CD14-positive monocyte (primary cell): ENCODE measurements around the gene MED12L. TPM values are rescaled to one million over a fixed set of nuclear protein-coding genes. Genes with fewer than 3 reads are reported as not detected.

Experiments used
- DNase-seq, 3 donors: peaks; one replicate each; pipeline ENCODE4 v3.0.0-alpha.2; 2011 to 2022
- H2AFZ ChIP-seq: 2 replicates; pipeline ENCODE4 v1.6.0; 2012; ENCODE audit warnings: mild to moderate bottlenecking, low read depth, low read length, inconsistent platforms; ENCODE audit not compliant: insufficient read depth, poor library complexity, severe bottlenecking
- H3K27ac ChIP-seq, 2 donors: 1 replicate in 1 of 2; 2 replicates in 1 of 2; pipeline ENCODE4 v1.5.1; 2012 to 2013; ENCODE audit warnings: low read length in 2 of 2, control low read depth in 1 of 2, inconsistent platforms in 1 of 2, low read depth in 1 of 2, mild to moderate bottlenecking in 1 of 2
- H3K27me3 ChIP-seq, 2 donors: one replicate each; pipeline versions ENCODE4 v1.6.0 to v1.6.1; 2011 to 2013; ENCODE audit warnings: low read length in 2 of 2; ENCODE audit not compliant: control insufficient read depth in 2 of 2, insufficient read depth in 2 of 2
- H3K36me3 ChIP-seq, 2 donors: replicated peaks in 1 of 2; 1 replicate in 1 of 2; 2 replicates in 1 of 2; pipeline versions ENCODE4 v1.5.1 to v1.6.1; 2012 to 2013; ENCODE audit warnings: low read length in 2 of 2, control low read depth in 1 of 2, inconsistent platforms in 1 of 2, mild to moderate bottlenecking in 1 of 2; ENCODE audit not compliant: insufficient read depth in 2 of 2, control insufficient read depth in 1 of 2
- H3K4me1 ChIP-seq, 2 donors: 1 replicate in 1 of 2; 2 replicates in 1 of 2; pipeline versions ENCODE4 v1.5.1 to v1.6.1; 2012 to 2013; ENCODE audit warnings: low read length in 2 of 2, control low read depth in 1 of 2, inconsistent platforms in 1 of 2, mild to moderate bottlenecking in 1 of 2, moderate library complexity in 1 of 2; ENCODE audit not compliant: insufficient read depth in 2 of 2, control insufficient read depth in 1 of 2
- H3K4me2 ChIP-seq: replicated peaks from 2 replicates; pipeline ENCODE3; 2012; ENCODE audit warnings: low read length, moderate library complexity, mild to moderate bottlenecking; ENCODE audit not compliant: poor library complexity, severe bottlenecking; ENCODE audit errors: extremely low read depth
- H3K4me3 ChIP-seq, 3 experiments: fragments of 200-600 bp in 1 of 3; sonication (generic) in 1 of 3; replicated peaks in 1 of 3; 1 replicate in 2 of 3; 2 replicates in 1 of 3; pipeline ENCODE4 v1.5.1; 2011 to 2013; ENCODE audit warnings: low read length in 3 of 3, mild to moderate bottlenecking in 3 of 3, control low read depth in 2 of 3, low read depth in 2 of 3, inconsistent platforms in 1 of 3, moderate library complexity in 1 of 3
- H3K79me2 ChIP-seq: 2 replicates; pipeline ENCODE4 v1.6.0; 2012; ENCODE audit warnings: mild to moderate bottlenecking, control low read depth, inconsistent platforms, low read length, moderate library complexity; ENCODE audit not compliant: insufficient read depth
- H3K9ac ChIP-seq: 2 replicates; pipeline ENCODE4 v1.6.0; 2017; ENCODE audit warnings: low read length, mild to moderate bottlenecking; ENCODE audit not compliant: insufficient read depth, poor library complexity, severe bottlenecking
- H3K9me3 ChIP-seq, 2 donors: replicated peaks in 1 of 2; 1 replicate in 1 of 2; 2 replicates in 1 of 2; pipeline versions ENCODE4 v1.5.1 to v1.6.1; 2012 to 2013; ENCODE audit warnings: low read length in 2 of 2, control low read depth in 1 of 2; ENCODE audit not compliant: control insufficient read depth in 1 of 2, insufficient read depth in 1 of 2
- H4K20me1 ChIP-seq: 2 replicates; pipeline ENCODE4 v1.6.0; 2012; ENCODE audit warnings: mild to moderate bottlenecking, low read length, control low read depth, moderate library complexity; ENCODE audit not compliant: insufficient read depth
- H3K27ac Mint-ChIP-seq, 7 donors: one replicate each; pipeline ENCODE4 v1.8.0; 2020; ENCODE audit warnings: mild to moderate bottlenecking in 7 of 7, mixed read lengths in 7 of 7, moderate library complexity in 6 of 7, inconsistent platforms in 2 of 7
- H3K27me3 Mint-ChIP-seq, 3 donors: one replicate each; pipeline ENCODE4 v1.8.0; 2021 to 2022; ENCODE audit warnings: low read depth in 3 of 3, mild to moderate bottlenecking in 3 of 3, mixed read lengths in 3 of 3, moderate library complexity in 3 of 3, inconsistent platforms in 1 of 3
- H3K36me3 Mint-ChIP-seq, 2 donors: one replicate each; pipeline ENCODE4 v1.8.0; 2020; ENCODE audit warnings: mixed read lengths in 2 of 2, inconsistent platforms in 1 of 2, mild to moderate bottlenecking in 1 of 2
- H3K4me1 Mint-ChIP-seq: one replicate; pipeline ENCODE4 v1.8.0; 2020; ENCODE audit warnings: mild to moderate bottlenecking, mixed read lengths
- H3K4me3 Mint-ChIP-seq, 2 donors: one replicate each; pipeline ENCODE4 v1.8.0; 2020; ENCODE audit warnings: mild to moderate bottlenecking in 2 of 2, mixed read lengths in 2 of 2, moderate library complexity in 1 of 2
- H3K9me3 Mint-ChIP-seq, 7 donors: one replicate each; pipeline ENCODE4 v1.8.0; 2020 to 2022; ENCODE audit warnings: mixed read lengths in 7 of 7, mild to moderate bottlenecking in 6 of 7, moderate library complexity in 6 of 7, inconsistent platforms in 2 of 7
- WGBS: methylation state at CpG from one replicate; pipeline ENCODE4 v1.1.5; 2013; ENCODE audit warnings: missing lambda C conversion rate; ENCODE audit not compliant: insufficient coverage; 5-methylcytosine and 5-hydroxymethylcytosine counted together
- intact Hi-C, 2 donors: fragments of 100-400 bp; cut with micrococcal nuclease; formaldehyde crosslinking; loops; one replicate each; pipeline versions ENCODE4 v1.15.0 to v1.15.1; 2023
- polyA plus RNA-seq, 3 donors: library from polyadenylated mRNA; depleted of rRNA in 1 of 3; unstranded in 2 of 3; stranded (reverse) in 1 of 3; fragments of 300-500 nt in 2 of 3; fragments of >200 nt in 1 of 3; fragmentation: Illumina TruSeq in 2 of 3; gene quantifications; 1 replicate in 2 of 3; 2 replicates in 1 of 3; pipeline ENCODE4 v1.2.3, GENCODE V29; 2012 to 2021
- TF ChIP-seq, protein P1 (sequence below): fragments of 200-600 bp; IDR thresholded peaks from one replicate; pipeline ENCODE4 v1.8.0; 2022; ENCODE audit warnings: antibody characterized with exemption, mild to moderate bottlenecking

Gene MED12L
- polyA plus RNA-seq, 3 donors = 0.12 to 0.29 TPM; not detected in 1

DNA sequence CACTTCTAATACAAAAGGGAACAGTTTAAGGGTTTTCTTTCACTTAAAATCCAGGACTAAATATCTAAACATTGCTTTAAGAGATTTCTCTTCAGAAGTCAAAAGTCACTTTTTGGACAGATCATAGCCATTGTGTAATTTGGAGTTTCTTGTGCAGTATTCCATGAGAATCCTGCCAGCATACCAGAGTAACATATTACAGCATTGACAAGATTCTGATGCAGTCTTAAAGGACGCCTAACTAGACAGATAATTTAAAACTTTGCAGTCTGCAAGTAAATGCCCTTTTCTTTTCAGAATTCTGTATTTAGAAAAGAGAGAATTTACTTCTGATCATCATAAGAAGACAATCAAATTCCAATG is 392.9 kb downstream of the MED12L start:
- H3K9me3 Mint-ChIP-seq = peaks cover 7 to 18% (median 13%) of the 10 kb centered on the region in 7 donors
- DNase-seq = no peak
- Histone ChIP-seq H3K27ac (no peak overlapping the region), H4K20me1 (no peaks in the 10 kb centered on the region), H3K4me2 (no peak overlapping the region), H3K9me3 (peaks cover 4% of the 10 kb centered on the region in 2 donors), H3K27me3 (no peaks in the 10 kb centered on the region), H2AFZ (no peak overlapping the region), H3K9ac (no peak overlapping the region), H3K36me3 (no peaks in the 10 kb centered on the region), H3K79me2 (no peaks in the 10 kb centered on the region), H3K4me3 (no peak overlapping the region), H3K4me1 (no peaks in the 10 kb centered on the region)
- WGBS = no CpG with 5 or more reads among the region's 1 CpG
- TF ChIP-seq, protein P1, sequence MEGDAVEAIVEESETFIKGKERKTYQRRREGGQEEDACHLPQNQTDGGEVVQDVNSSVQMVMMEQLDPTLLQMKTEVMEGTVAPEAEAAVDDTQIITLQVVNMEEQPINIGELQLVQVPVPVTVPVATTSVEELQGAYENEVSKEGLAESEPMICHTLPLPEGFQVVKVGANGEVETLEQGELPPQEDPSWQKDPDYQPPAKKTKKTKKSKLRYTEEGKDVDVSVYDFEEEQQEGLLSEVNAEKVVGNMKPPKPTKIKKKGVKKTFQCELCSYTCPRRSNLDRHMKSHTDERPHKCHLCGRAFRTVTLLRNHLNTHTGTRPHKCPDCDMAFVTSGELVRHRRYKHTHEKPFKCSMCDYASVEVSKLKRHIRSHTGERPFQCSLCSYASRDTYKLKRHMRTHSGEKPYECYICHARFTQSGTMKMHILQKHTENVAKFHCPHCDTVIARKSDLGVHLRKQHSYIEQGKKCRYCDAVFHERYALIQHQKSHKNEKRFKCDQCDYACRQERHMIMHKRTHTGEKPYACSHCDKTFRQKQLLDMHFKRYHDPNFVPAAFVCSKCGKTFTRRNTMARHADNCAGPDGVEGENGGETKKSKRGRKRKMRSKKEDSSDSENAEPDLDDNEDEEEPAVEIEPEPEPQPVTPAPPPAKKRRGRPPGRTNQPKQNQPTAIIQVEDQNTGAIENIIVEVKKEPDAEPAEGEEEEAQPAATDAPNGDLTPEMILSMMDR = no peak
- peaks cover 0 to 3% of the 10 kb centered on the region in 2 donors for H3K36me3 Mint-ChIP-seq
- peaks cover 0 to 2% (median 0%) of the 10 kb centered on the region in 3 donors for H3K27me3 Mint-ChIP-seq
- H3K27ac Mint-ChIP-seq = no peak overlapping the region
- H3K4me3 Mint-ChIP-seq = no peak overlapping the region
- no peaks in the 10 kb centered on the region for H3K4me1 Mint-ChIP-seq
- intact Hi-C loops = no loop called here

DNA sequence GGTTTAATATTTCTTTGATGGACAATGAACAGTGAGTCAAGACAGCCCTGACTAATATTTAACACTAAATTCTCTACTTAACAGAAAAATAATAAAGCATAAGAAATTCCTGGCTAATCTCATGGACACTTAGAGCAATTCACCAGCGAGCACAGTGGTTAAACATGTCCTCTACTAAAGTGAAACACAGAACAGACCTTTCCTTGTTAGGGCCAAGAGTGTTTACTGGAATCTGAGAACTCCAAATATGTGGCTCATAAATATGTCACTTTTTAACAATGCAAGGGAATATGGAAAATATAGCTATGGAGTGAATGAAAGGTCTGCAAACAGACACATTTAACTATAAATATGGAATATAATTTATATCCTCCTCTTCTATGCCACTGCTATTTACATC is 394.0 kb downstream of the MED12L start:
- peaks cover 4 to 15% of the 10 kb centered on the region in 2 donors for H3K9me3 ChIP-seq
- no peaks in the 10 kb centered on the region for H3K4me1 Mint-ChIP-seq
- H3K4me3 ChIP-seq = no peak overlapping the region
- no CpG with 5 or more reads among the region's 1 CpG for WGBS
- H3K36me3 Mint-ChIP-seq = peaks cover 0 to 3% of the 10 kb centered on the region in 2 donors
- H2AFZ ChIP-seq = no peak overlapping the region
- no peaks in the 10 kb centered on the region for H3K36me3 ChIP-seq
- H3K4me1 ChIP-seq = no peaks in the 10 kb centered on the region
- no peak overlapping the region for H3K4me3 Mint-ChIP-seq
- H3K27me3 Mint-ChIP-seq = peaks cover 0 to 2% (median 0%) of the 10 kb centered on the region in 3 donors
- H3K9ac ChIP-seq = no peak overlapping the region
- no peak overlapping the region for H3K4me2 ChIP-seq
- TF ChIP-seq, protein P1 = no peak
- H4K20me1 ChIP-seq = no peaks in the 10 kb centered on the region
- peaks cover 7 to 25% (median 17%) of the 10 kb centered on the region in 7 donors for H3K9me3 Mint-ChIP-seq
- intact Hi-C loops = no loop called here
- H3K27ac Mint-ChIP-seq = no peak overlapping the region
- H3K79me2 ChIP-seq = no peaks in the 10 kb centered on the region
- H3K27me3 ChIP-seq = no peaks in the 10 kb centered on the region
- DNase-seq = no peak
- H3K27ac ChIP-seq = no peak overlapping the region
